ENCODE measurements around the gene PCDHGA1.

DNA sequence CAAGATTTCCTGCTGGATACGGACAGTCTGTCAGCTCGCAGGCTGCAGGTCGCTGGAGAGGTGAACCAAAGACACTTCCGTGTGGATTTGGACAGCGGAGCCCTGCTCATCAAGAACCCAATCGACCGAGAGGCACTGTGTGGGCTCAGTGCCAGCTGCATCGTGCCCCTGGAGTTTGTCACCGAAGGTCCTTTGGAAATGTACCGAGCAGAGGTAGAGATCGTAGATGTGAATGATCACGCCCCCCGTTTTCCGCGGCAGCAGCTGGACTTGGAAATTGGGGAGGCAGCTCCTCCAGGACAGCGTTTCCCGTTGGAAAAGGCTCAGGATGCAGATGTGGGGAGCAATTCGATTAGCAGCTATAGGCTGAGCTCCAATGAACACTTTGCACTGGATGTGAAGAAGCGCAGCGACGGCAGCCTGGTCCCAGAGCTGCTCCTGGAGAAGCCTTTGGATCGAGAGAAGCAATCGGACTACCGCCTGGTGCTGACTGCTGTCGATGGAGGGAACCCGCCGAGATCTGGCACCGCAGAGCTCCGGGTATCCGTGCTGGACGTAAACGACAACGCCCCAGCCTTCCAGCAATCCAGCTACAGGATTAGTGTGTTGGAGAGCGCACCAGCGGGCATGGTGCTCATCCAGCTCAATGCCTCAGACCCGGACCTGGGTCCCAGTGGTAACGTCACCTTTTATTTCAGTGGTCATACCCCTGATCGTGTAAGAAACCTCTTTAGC, 155.2 kb downstream of the PCDHGA1 start:
- TF ChIP-seq, protein P1, sequence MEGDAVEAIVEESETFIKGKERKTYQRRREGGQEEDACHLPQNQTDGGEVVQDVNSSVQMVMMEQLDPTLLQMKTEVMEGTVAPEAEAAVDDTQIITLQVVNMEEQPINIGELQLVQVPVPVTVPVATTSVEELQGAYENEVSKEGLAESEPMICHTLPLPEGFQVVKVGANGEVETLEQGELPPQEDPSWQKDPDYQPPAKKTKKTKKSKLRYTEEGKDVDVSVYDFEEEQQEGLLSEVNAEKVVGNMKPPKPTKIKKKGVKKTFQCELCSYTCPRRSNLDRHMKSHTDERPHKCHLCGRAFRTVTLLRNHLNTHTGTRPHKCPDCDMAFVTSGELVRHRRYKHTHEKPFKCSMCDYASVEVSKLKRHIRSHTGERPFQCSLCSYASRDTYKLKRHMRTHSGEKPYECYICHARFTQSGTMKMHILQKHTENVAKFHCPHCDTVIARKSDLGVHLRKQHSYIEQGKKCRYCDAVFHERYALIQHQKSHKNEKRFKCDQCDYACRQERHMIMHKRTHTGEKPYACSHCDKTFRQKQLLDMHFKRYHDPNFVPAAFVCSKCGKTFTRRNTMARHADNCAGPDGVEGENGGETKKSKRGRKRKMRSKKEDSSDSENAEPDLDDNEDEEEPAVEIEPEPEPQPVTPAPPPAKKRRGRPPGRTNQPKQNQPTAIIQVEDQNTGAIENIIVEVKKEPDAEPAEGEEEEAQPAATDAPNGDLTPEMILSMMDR (optimal IDR thresholded peaks at IDR 0.05 in 1 of 3, IDR thresholded peaks at IDR 0.05 in 1 of 3, conservative IDR thresholded peaks at IDR 0.05 in 1 of 3; ENCODE audit: extremely low read depth in 1 of 3, insufficient read depth in 2 of 3, low read length in 3 of 3) = no peak
- no peak for TF ChIP-seq EZH2 (IDR thresholded peaks at IDR 0.05; ENCODE audit: low read length)

All from keratinocyte (primary cell).